ENCODE measurements around the gene TACR1. TPM values are rescaled to one million over a fixed set of nuclear protein-coding genes. Genes with fewer than 3 reads are reported as not detected.

Gene TACR1
- total RNA-seq, 4 donors from 2014 or later = 0.04 to 3.6 (median 1.2) TPM

- H3K27me3 ChIP-seq = no peaks in the 10 kb centered on the region
- TF ChIP-seq CTCF (IDR thresholded peaks at IDR 0.05) (no peak), POLR2A (IDR thresholded peaks at IDR 0.05) (no peak)
- DNase-seq = no peak
- no peaks in the 10 kb centered on the region for H3K36me3 ChIP-seq
- H3K4me3 ChIP-seq = no peak overlapping the region
- no peak overlapping the region for H3K27ac ChIP-seq
- no peaks in the 10 kb centered on the region for H3K9me3 ChIP-seq
- peaks cover 0 to 5% (median 0%) of the 10 kb centered on the region in 3 donors for H3K4me1 ChIP-seq
- 80 to 82% methylated on average over 5 of the region's 5 CpGs for WGBS, 2 donors
- intact Hi-C loops (cut with DNase I) = no loop called here
Observed at GRCh38 chr2:75031906-75032803, 167.2 kb downstream of the TACR1 start.

GRCh38 chr2:75031171-75031570 is 168.1 kb downstream of the TACR1 start:
- H3K9me3 ChIP-seq = no peaks in the 10 kb centered on the region
- H3K27ac ChIP-seq = no peak overlapping the region
- H3K36me3 ChIP-seq = no peaks in the 10 kb centered on the region
- WGBS, 2 donors = 92 to 94% methylated on average over 6 of the region's 6 CpGs
- TF ChIP-seq POLR2A (IDR thresholded peaks at IDR 0.05) (no peak), CTCF (IDR thresholded peaks at IDR 0.05) (no peak)
- DNase-seq = no peak
- peaks cover 0 to 5% (median 0%) of the 10 kb centered on the region in 3 donors for H3K4me1 ChIP-seq
- H3K27me3 ChIP-seq = no peaks in the 10 kb centered on the region
- intact Hi-C loops (cut with DNase I) = no loop called here
- no peak overlapping the region for H3K4me3 ChIP-seq

GRCh38 chr2:75030218-75031009 is 168.9 kb downstream of the TACR1 start:
- Histone ChIP-seq H3K4me1 (peaks cover 0 to 5% (median 0%) of the 10 kb centered on the region in 3 donors), H3K4me3 (no peak overlapping the region), H3K9me3 (no peaks in the 10 kb centered on the region), H3K27ac (no peak overlapping the region), H3K36me3 (no peaks in the 10 kb centered on the region), H3K27me3 (no peaks in the 10 kb centered on the region)
- TF ChIP-seq POLR2A (IDR thresholded peaks at IDR 0.05) = no peak
- TF ChIP-seq CTCF (IDR thresholded peaks at IDR 0.05) = no peak
- intact Hi-C loops (cut with DNase I) = no loop called here
- WGBS, 2 donors = 78 to 80% methylated on average over 3 of the region's 3 CpGs
- no peak for DNase-seq

- 100% methylated on average over 2 of the region's 2 CpGs; no CpG with 5 or more reads in 1 of the 2 donors for WGBS, 2 donors
- H3K27ac ChIP-seq = no peak overlapping the region
- TF ChIP-seq POLR2A (IDR thresholded peaks at IDR 0.05) = no peak
- TF ChIP-seq CTCF (IDR thresholded peaks at IDR 0.05) = no peak
- no peaks in the 10 kb centered on the region for H3K27me3 ChIP-seq
- no peaks in the 10 kb centered on the region for H3K9me3 ChIP-seq
- DNase-seq = no peak
- intact Hi-C loops (cut with DNase I) = no loop called here
- no peak overlapping the region for H3K4me3 ChIP-seq
- H3K4me1 ChIP-seq = no peaks in the 10 kb centered on the region
- no peaks in the 10 kb centered on the region for H3K36me3 ChIP-seq
Observed at GRCh38 chr2:75027886-75028285, 171.4 kb downstream of the TACR1 start.

All from esophagus squamous epithelium (tissue), 5 donors.